22Rv1 (cell line): Measurements from ENCODE around the gene KY.

Experiments
- CTCF ChIP-seq: fragments of 450-650 bp; IDR thresholded peaks from 2 replicates; pipeline ENCODE4 v1.5.1; 2017; ENCODE audit warnings: mild to moderate bottlenecking
- ZFX ChIP-seq: fragments of 450-650 bp; IDR thresholded peaks from 2 replicates; pipeline ENCODE4 v1.6.1; 2017; ENCODE audit warnings: antibody characterized with exemption, borderline replicate concordance

- TF ChIP-seq CTCF (no peak), ZFX (no peak)
These were observed 48.4 kb downstream of the KY start for GRCh38 chr3:134602440-134602814.
